Amygdala (tissue), 56 donors: ENCODE measurements around the gene TTLL11.
A peak's percentile ranks its signal among the peaks of the same experiment; 100 is the strongest.
"Not testable (repeated sequence)": the region's sequence is repeated elsewhere in the genome, so short reads cannot be mapped to it uniquely, and the experiment has no call there.

Experiments
- DNase-seq, 56 donors: peaks; one replicate each; lab custom pipeline; 2025; lab: John Stamatoyannopoulos, UW

Gene TTLL11

GRCh38 chr9:122088880-122089706 is 4.0 kb downstream of the TTLL11 start:
- DNase-seq, result no peak

- peak in 9 of 56 donors; percentile 18 to 52 (median 43) for DNase-seq
Measured at GRCh38 chr9:122087406-122088200, 5.5 kb downstream of the TTLL11 start.

- peak in 4 of 56 donors; percentile 7 to 29 (median 27) for DNase-seq
Measured at GRCh38 chr9:122086873-122087272, 6.2 kb downstream of the TTLL11 start.

- no peak for DNase-seq
Measured at GRCh38 chr9:122085260-122085659, 7.8 kb downstream of the TTLL11 start.

- DNase-seq, result peak in 3 of 56 donors; percentile 9 to 35 (median 33)
Measured at GRCh38 chr9:122084026-122084675, 9.0 kb downstream of the TTLL11 start.

GRCh38 chr9:122080986-122081385 is 12.1 kb downstream of the TTLL11 start:
- no peak for DNase-seq

- no peak for DNase-seq
Measured at GRCh38 chr9:122078557-122078956, 14.6 kb downstream of the TTLL11 start.

- no peak for DNase-seq
Measured at GRCh38 chr9:122076773-122077172, 16.3 kb downstream of the TTLL11 start.

- DNase-seq, result no peak
Measured at GRCh38 chr9:122076117-122076516, 17.0 kb downstream of the TTLL11 start.

GRCh38 chr9:122075135-122076030 is 17.7 kb downstream of the TTLL11 start:
- DNase-seq, result no peak

GRCh38 chr9:122071715-122072114 is 21.4 kb downstream of the TTLL11 start:
- DNase-seq, result no peak

- peak in 6 of 56 donors; percentile 19 to 46 (median 32) for DNase-seq
Measured at GRCh38 chr9:122070728-122071515, 22.2 kb downstream of the TTLL11 start.

GRCh38 chr9:122066680-122067079 is 26.4 kb downstream of the TTLL11 start:
- not testable (repeated sequence) for DNase-seq

GRCh38 chr9:122065923-122066629 is 27.0 kb downstream of the TTLL11 start:
- DNase-seq, result no peak

- DNase-seq, result no peak
Measured at GRCh38 chr9:122060481-122060880, 32.6 kb downstream of the TTLL11 start.

- no peak for DNase-seq
Measured at GRCh38 chr9:122059955-122060324, 33.2 kb downstream of the TTLL11 start.

- DNase-seq, result no peak
Measured at GRCh38 chr9:122059214-122059954, 33.7 kb downstream of the TTLL11 start.

GRCh38 chr9:122058709-122059108 is 34.4 kb downstream of the TTLL11 start:
- DNase-seq, result no peak
